Osteoblast (primary cell): ENCODE data around the gene CHTF18. TPM values are rescaled to one million over a fixed set of nuclear protein-coding genes. Genes with fewer than 3 reads are reported as not detected.

ENCODE experiments used
- DNase-seq: peaks from one replicate; pipeline ENCODE4 v3.0.0; 2011; ENCODE audit warnings: low spot score, mixed read lengths; ENCODE audit not compliant: insufficient read length; ENCODE audit errors: missing footprints
- H2AFZ ChIP-seq: 2 replicates; pipeline ENCODE4 v1.6.0; 2011; ENCODE audit warnings: mild to moderate bottlenecking, low read length
- H3K27ac ChIP-seq: 2 replicates; pipeline ENCODE4 v1.5.1; 2011; ENCODE audit warnings: mild to moderate bottlenecking, low read depth, low read length, moderate library complexity
- H3K27me3 ChIP-seq: 2 replicates; pipeline ENCODE4 v1.6.0; 2012; ENCODE audit warnings: mild to moderate bottlenecking, control low read depth, inconsistent platforms, low read length, moderate library complexity; ENCODE audit not compliant: insufficient read depth
- H3K36me3 ChIP-seq: 2 replicates; pipeline ENCODE4 v1.5.1; 2011; ENCODE audit warnings: mild to moderate bottlenecking, low read length, control low read depth, moderate library complexity; ENCODE audit not compliant: insufficient read depth
- H3K4me1 ChIP-seq: 2 replicates; pipeline ENCODE4 v1.5.1; 2011; ENCODE audit warnings: mild to moderate bottlenecking, low read length, control low read depth, moderate library complexity; ENCODE audit not compliant: insufficient read depth
- H3K4me2 ChIP-seq: 2 replicates; pipeline ENCODE4 v1.6.0; 2011; ENCODE audit warnings: mild to moderate bottlenecking, low read length; ENCODE audit not compliant: insufficient read depth
- H3K4me3 ChIP-seq: fragments of 200-600 bp; sonication (generic); 3 replicates; pipeline ENCODE4 v1.5.1; 2012; ENCODE audit warnings: mild to moderate bottlenecking, low read length, inconsistent platforms; ENCODE audit not compliant: insufficient read depth
- H3K79me2 ChIP-seq: 2 replicates; pipeline ENCODE4 v1.6.0; 2012; ENCODE audit warnings: mild to moderate bottlenecking, low read length, control low read depth, inconsistent platforms; ENCODE audit not compliant: insufficient read depth
- H3K9me3 ChIP-seq: 2 replicates; pipeline ENCODE4 v1.5.1; 2011; ENCODE audit warnings: low read depth, low read length, control low read depth
- H4K20me1 ChIP-seq: 2 replicates; pipeline ENCODE4 v1.6.0; 2012; ENCODE audit warnings: mild to moderate bottlenecking, low read length, control low read depth; ENCODE audit not compliant: insufficient read depth
- CTCF ChIP-seq: IDR thresholded peaks from 2 replicates; pipeline ENCODE4 v1.5.1; 2011; ENCODE audit warnings: mild to moderate bottlenecking, low read depth, low read length, moderate library complexity; ENCODE audit errors: extremely low read depth
- total RNA-seq: library from RNA; depleted of rRNA; stranded (reverse); fragments of >200 nt; gene quantifications from 2 replicates; pipeline ENCODE4 v1.2.3, GENCODE V29; 2012

CHTF18 gene
- total RNA-seq, 1 donor: 3.3 TPM

- H3K27me3 ChIP-seq: peaks cover under 1% of the 10 kb centered on the region
- no peak overlapping the region for H2AFZ ChIP-seq
- no peak for DNase-seq
- peaks cover 4% of the 10 kb centered on the region for H3K36me3 ChIP-seq
- no peaks in the 10 kb centered on the region for H3K79me2 ChIP-seq
- no peak for TF ChIP-seq CTCF
- H3K4me2 ChIP-seq: no peak overlapping the region
- H3K9me3 ChIP-seq: no peaks in the 10 kb centered on the region
- H4K20me1 ChIP-seq: no peaks in the 10 kb centered on the region
- H3K27ac ChIP-seq: no peak overlapping the region
- H3K4me1 ChIP-seq: no peaks in the 10 kb centered on the region
- no peak overlapping the region for H3K4me3 ChIP-seq
Observed at GRCh38 chr16:794853-795466, 6.5 kb downstream of the CHTF18 start.

GRCh38 chr16:795580-796229 is 7.3 kb downstream of the CHTF18 start:
- H4K20me1 ChIP-seq: no peaks in the 10 kb centered on the region
- H3K79me2 ChIP-seq: no peaks in the 10 kb centered on the region
- no peak overlapping the region for H2AFZ ChIP-seq
- H3K27me3 ChIP-seq: peaks cover 8% of the 10 kb centered on the region
- H3K27ac ChIP-seq: no peak overlapping the region
- no peaks in the 10 kb centered on the region for H3K4me1 ChIP-seq
- DNase-seq: no peak
- H3K4me3 ChIP-seq: no peak overlapping the region
- no peak overlapping the region for H3K4me2 ChIP-seq
- no peak for TF ChIP-seq CTCF
- H3K9me3 ChIP-seq: no peaks in the 10 kb centered on the region
- peaks cover 4% of the 10 kb centered on the region for H3K36me3 ChIP-seq

- Histone ChIP-seq H3K27me3 (peaks cover 16% of the 10 kb centered on the region), H3K4me2 (no peak overlapping the region), H3K4me3 (no peak overlapping the region), H4K20me1 (no peaks in the 10 kb centered on the region), H3K79me2 (no peaks in the 10 kb centered on the region), H3K36me3 (peaks cover under 1% of the 10 kb centered on the region), H2AFZ (no peak overlapping the region), H3K4me1 (no peaks in the 10 kb centered on the region), H3K27ac (no peak overlapping the region), H3K9me3 (no peaks in the 10 kb centered on the region)
- no peak for TF ChIP-seq CTCF
- DNase-seq: no peak
Observed at GRCh38 chr16:796296-797119, 8.1 kb downstream of the CHTF18 start.

GRCh38 chr16:797120-797420 is 8.7 kb downstream of the CHTF18 start:
- no peaks in the 10 kb centered on the region for H3K36me3 ChIP-seq

More at GRCh38 chr16:797120-797420, 8.7 kb downstream of the CHTF18 start:
- no peak for TF ChIP-seq CTCF
- Histone ChIP-seq H3K9me3 (no peaks in the 10 kb centered on the region), H3K79me2 (no peaks in the 10 kb centered on the region), H3K4me3 (no peak overlapping the region), H3K27ac (no peak overlapping the region), H4K20me1 (no peaks in the 10 kb centered on the region), H3K4me1 (no peaks in the 10 kb centered on the region), H2AFZ (no peak overlapping the region), H3K4me2 (no peak overlapping the region), H3K27me3 (peaks cover 21% of the 10 kb centered on the region)
- DNase-seq: no peak
